AG09309 (cell line): ENCODE results near the gene ZBED4.

Experiments
- DNase-seq: peaks from one replicate; pipeline ENCODE4 v3.0.0-alpha.2; 2010; ENCODE audit warnings: low read depth
- H3K4me3 ChIP-seq: 2 replicates; pipeline ENCODE4 v1.5.1; 2011; ENCODE audit warnings: mild to moderate bottlenecking, low read depth, low read length, moderate library complexity; ENCODE audit not compliant: control insufficient read depth
- CTCF ChIP-seq: IDR thresholded peaks from 2 replicates; pipeline ENCODE4 v1.5.1; 2011; ENCODE audit warnings: mild to moderate bottlenecking, low read depth, low read length, inconsistent platforms; ENCODE audit not compliant: insufficient read depth, control insufficient read depth; ENCODE audit errors: missing control alignments

ZBED4 gene

DNA sequence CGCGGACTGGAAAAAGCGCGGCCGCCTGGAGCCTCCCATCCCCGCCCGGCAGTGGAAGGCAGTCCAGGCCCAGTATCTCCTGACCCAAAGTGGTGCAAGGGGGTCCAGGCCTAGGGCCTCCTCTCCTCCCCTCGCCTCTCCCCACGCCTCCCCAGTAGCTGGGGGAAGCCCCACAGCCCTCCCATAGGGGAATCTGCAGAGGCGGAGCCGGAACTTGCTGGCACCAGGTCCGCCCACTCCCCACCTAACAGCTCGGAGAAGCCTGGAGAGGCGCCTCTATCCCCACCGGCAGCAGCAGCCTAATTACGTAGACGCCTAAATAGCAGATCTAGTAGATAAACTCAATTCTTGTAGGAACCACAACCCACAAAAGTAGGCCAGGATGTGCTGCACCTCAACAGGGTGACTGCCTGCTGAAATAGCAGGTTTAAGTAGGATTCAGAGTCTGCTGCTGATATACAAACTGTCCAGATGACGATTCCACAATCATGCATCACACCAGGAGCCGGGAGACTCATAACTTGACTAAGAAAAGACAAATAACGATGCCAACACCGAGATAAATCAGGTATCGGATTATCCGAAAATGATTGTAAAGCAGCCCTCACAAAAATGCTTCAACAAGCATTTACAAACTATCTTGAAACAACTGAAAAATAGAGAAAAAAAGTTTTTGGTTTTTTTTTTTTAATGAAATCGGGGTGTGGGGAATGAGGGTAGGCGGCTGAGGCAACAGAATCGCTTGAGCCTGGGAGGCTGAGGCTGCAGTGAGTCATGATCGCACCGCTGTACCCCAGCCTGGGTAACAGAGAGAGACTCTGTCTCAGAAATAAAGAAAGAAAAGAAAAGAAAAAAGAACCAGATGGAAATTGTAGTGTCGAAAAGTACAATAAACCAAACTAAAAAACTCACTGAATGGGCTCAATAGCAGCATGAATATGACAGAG is 14.6 kb upstream of the ZBED4 start:
- H3K4me3 ChIP-seq: no peak overlapping the region
- DNase-seq: no peak
- no peak for TF ChIP-seq CTCF

GRCh38 chr22:49845241-49845640 is 8.4 kb upstream of the ZBED4 start:
- TF ChIP-seq CTCF: no peak
- no peak for DNase-seq
- no peak overlapping the region for H3K4me3 ChIP-seq

- no peak for DNase-seq
- H3K4me3 ChIP-seq: no peak overlapping the region
- TF ChIP-seq CTCF: no peak
These were observed 7.8 kb upstream of the ZBED4 start for GRCh38 chr22:49845666-49846459.

DNA sequence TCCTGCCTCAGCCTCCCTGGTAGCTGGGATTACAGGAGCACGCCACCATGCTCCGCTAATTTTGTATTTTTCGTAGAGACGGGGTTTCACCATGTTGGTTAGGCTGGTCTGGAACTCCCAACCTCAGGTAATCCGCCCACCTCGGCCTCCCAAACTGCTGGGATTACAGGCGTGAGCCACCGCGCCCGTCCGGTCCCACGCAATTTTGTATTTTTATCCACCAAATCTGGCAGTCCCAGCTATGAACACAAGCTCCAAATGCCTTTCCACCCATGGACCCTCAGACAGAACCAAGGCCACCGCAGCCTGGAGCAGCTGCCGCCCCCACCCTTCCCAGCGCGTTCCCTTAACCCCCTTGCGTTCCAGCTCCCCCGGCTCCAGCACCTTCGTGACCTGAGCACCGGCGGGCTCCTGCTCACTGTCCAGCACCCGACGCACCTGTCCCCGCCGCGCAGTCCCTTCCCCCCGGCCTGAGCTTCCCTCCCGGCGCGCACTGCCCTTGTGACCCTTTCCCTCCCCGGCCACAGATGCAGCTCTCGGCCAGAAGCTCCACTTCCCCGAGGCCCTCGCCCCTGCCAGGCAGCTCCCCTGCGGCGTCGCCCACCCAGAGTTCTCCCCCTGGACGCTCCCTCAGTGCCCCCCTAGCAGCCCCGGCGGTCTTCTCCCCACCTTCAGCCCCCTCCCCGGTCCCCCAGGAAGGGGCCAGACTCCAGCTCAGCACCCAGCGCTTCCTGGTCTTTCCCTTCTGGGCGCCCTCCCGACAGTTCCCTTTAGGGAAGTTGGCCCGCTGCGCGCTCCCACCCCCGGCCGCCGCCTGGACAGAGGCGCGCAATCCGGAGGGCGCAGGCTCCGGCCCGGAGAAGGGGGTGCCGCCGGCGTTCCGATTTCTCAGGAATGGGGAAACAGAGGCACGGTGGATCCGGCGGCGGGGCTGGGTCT is 5.6 kb upstream of the ZBED4 start:
- no peak overlapping the region for H3K4me3 ChIP-seq
- no peak for DNase-seq
- TF ChIP-seq CTCF: no peak

DNA sequence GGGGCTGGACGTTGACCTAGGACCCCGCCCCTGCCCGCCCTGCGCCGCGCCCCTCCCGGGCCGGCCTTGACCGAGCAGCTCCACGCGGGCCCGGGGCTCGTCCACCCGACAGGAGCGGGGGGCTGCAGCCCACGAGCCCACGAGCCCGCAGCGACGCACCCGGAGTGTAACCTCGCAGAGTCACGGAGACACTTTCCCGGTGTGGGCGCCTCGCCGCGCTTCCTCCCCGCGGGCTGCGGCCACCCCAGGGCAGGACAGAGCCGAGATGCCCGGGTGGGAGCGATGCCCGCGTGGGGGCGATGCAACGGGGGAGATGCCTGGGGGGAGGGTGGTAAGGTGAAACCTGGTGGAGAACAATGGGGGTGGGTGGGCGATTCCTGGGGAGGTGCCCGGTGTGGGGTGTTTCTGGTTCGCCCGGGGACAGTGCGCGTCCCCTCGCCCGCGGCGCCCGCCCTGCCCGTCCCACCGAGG is 4.9 kb upstream of the ZBED4 start:
- DNase-seq: no peak
- no peak overlapping the region for H3K4me3 ChIP-seq
- TF ChIP-seq CTCF: no peak
